Measurements from ENCODE around the gene GZMM.

GRCh38 chr19:572140-572742, 28.4 kb downstream of the GZMM start, which contains the start of gene BSG:
- TF ChIP-seq, protein P1, sequence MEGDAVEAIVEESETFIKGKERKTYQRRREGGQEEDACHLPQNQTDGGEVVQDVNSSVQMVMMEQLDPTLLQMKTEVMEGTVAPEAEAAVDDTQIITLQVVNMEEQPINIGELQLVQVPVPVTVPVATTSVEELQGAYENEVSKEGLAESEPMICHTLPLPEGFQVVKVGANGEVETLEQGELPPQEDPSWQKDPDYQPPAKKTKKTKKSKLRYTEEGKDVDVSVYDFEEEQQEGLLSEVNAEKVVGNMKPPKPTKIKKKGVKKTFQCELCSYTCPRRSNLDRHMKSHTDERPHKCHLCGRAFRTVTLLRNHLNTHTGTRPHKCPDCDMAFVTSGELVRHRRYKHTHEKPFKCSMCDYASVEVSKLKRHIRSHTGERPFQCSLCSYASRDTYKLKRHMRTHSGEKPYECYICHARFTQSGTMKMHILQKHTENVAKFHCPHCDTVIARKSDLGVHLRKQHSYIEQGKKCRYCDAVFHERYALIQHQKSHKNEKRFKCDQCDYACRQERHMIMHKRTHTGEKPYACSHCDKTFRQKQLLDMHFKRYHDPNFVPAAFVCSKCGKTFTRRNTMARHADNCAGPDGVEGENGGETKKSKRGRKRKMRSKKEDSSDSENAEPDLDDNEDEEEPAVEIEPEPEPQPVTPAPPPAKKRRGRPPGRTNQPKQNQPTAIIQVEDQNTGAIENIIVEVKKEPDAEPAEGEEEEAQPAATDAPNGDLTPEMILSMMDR (conservative IDR thresholded peaks at IDR 0.05; ENCODE audit: low read depth in 2 of 2), result no peak
- TF ChIP-seq REST (IDR thresholded peaks at IDR 0.05; ENCODE audit: unreplicated experiment), result no peak
- TF ChIP-seq ZNF331 (CRISPR knock-in tag; IDR thresholded peaks at IDR 0.05; ENCODE audit: low read depth), result no peak
- TF ChIP-seq CREB1 (CRISPR knock-in tag; IDR thresholded peaks at IDR 0.05; ENCODE audit: low read depth), result peak; percentile 64; the same call in 1 of the 2 replicates
- TF ChIP-seq POLR2AphosphoS5 (IDR thresholded peaks at IDR 0.05; ENCODE audit: low read depth), result peak; percentile 96
- TF ChIP-seq EZH2 (IDR thresholded peaks at IDR 0.05; ENCODE audit: low read depth, unreplicated experiment), result no peak
- no peak for TF ChIP-seq EZH2phosphoT487 (IDR thresholded peaks at IDR 0.05; ENCODE audit: unreplicated experiment)
- TF ChIP-seq ZNF114 (CRISPR knock-in tag; IDR thresholded peaks at IDR 0.05), result no peak
- no peak for TF ChIP-seq STAT1 (IDR thresholded peaks at IDR 0.05; ENCODE audit: unreplicated experiment)
- TF ChIP-seq, protein P2, sequence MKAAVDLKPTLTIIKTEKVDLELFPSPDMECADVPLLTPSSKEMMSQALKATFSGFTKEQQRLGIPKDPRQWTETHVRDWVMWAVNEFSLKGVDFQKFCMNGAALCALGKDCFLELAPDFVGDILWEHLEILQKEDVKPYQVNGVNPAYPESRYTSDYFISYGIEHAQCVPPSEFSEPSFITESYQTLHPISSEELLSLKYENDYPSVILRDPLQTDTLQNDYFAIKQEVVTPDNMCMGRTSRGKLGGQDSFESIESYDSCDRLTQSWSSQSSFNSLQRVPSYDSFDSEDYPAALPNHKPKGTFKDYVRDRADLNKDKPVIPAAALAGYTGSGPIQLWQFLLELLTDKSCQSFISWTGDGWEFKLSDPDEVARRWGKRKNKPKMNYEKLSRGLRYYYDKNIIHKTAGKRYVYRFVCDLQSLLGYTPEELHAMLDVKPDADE (IDR thresholded peaks at IDR 0.05), result no peak; the same call in 1 of the 2 replicates
- no peak for TF ChIP-seq JUNB (IDR thresholded peaks at IDR 0.05; ENCODE audit: unreplicated experiment)

All from GM23338 (cell line).